DND-41 (cell line): ENCODE measurements around the gene XIRP2.

Experiments used
- ATAC-seq: fragments of 200-7000 bp; cut with Tn5 transposase; 3 replicates; pipeline ENCODE4 v1.9.1; 2021; ENCODE audit warnings: low read depth; ENCODE audit not compliant: insufficient read depth
- DNase-seq: peaks from one replicate; pipeline ENCODE4 v3.0.0-alpha.2; 2020
- H2AFZ ChIP-seq: 2 replicates; pipeline ENCODE4 v1.6.0; 2012; ENCODE audit warnings: low read depth, low read length
- H3K27ac ChIP-seq: 2 replicates; pipeline ENCODE4 v1.5.1; 2012; ENCODE audit warnings: low read length, inconsistent platforms
- H3K27me3 ChIP-seq: fragments of 200-600 bp; sonication (generic); 2 replicates; pipeline ENCODE4 v1.6.0; 2012; ENCODE audit warnings: low read length, mild to moderate bottlenecking, inconsistent platforms; ENCODE audit not compliant: insufficient read depth, poor library complexity
- H3K36me3 ChIP-seq: 2 replicates; pipeline ENCODE4 v1.5.1; 2012; ENCODE audit warnings: low read length, inconsistent platforms; ENCODE audit not compliant: insufficient read depth
- H3K4me1 ChIP-seq: 2 replicates; pipeline ENCODE4 v1.5.1; 2012; ENCODE audit warnings: mild to moderate bottlenecking, low read length; ENCODE audit not compliant: insufficient read depth
- H3K4me2 ChIP-seq: 2 replicates; pipeline ENCODE4 v1.6.0; 2012; ENCODE audit warnings: mild to moderate bottlenecking, moderate library complexity, low read length, inconsistent platforms; ENCODE audit not compliant: insufficient read depth
- H3K4me3 ChIP-seq, 2 experiments: fragments of 200-600 bp in 1 of 2; shearing (Covaris generic) in 1 of 2; 2 replicates each; pipeline ENCODE4 v1.5.1; 2012 to 2016; ENCODE audit warnings: inconsistent platforms in 2 of 2, low read length in 2 of 2, mild to moderate bottlenecking in 2 of 2, low read depth in 1 of 2, moderate library complexity in 1 of 2
- H3K79me2 ChIP-seq: 2 replicates; pipeline ENCODE4 v1.6.0; 2012; ENCODE audit warnings: low read length, inconsistent platforms; ENCODE audit not compliant: insufficient read depth
- H3K9ac ChIP-seq: 2 replicates; pipeline ENCODE4 v1.6.0; 2012; ENCODE audit warnings: low read depth, mild to moderate bottlenecking, inconsistent platforms, low read length, moderate library complexity
- H3K9me3 ChIP-seq: 2 replicates; pipeline ENCODE4 v1.5.1; 2012; ENCODE audit warnings: low read length, moderate library complexity, mild to moderate bottlenecking, inconsistent platforms; ENCODE audit not compliant: insufficient read depth, severe bottlenecking
- H4K20me1 ChIP-seq: 2 replicates; pipeline ENCODE4 v1.6.0; 2012; ENCODE audit warnings: low read length; ENCODE audit not compliant: insufficient read depth
- CTCF ChIP-seq: IDR thresholded peaks from 2 replicates; pipeline ENCODE4 v1.5.1; 2012; ENCODE audit warnings: borderline replicate concordance, low read length, moderate library complexity, mild to moderate bottlenecking; ENCODE audit not compliant: poor library complexity, severe bottlenecking; ENCODE audit errors: extremely low read depth
- EZH2 ChIP-seq: IDR thresholded peaks from 3 replicates; pipeline ENCODE4 v1.6.1; 2012; ENCODE audit warnings: borderline replicate concordance, low read depth, mild to moderate bottlenecking, moderate library complexity, low read length, inconsistent platforms; ENCODE audit not compliant: severe bottlenecking

Gene XIRP2

GRCh38 chr2:166934817-166935216 lies 46.5 kb downstream of the XIRP2 start:
- Histone ChIP-seq H3K4me1 (no peaks in the 10 kb centered on the region), H4K20me1 (no peaks in the 10 kb centered on the region), H3K27ac (no peak overlapping the region), H3K9me3 (no peaks in the 10 kb centered on the region), H3K4me2 (no peak overlapping the region), H3K27me3 (no peaks in the 10 kb centered on the region), H3K79me2 (no peaks in the 10 kb centered on the region), H2AFZ (no peak overlapping the region), H3K36me3 (no peaks in the 10 kb centered on the region), H3K9ac (no peak overlapping the region), H3K4me3 (no peak overlapping the region)
- no peak for DNase-seq
- no peak for ATAC-seq
- TF ChIP-seq EZH2 (no peak), CTCF (no peak)

- Histone ChIP-seq H3K9ac (no peak overlapping the region), H3K4me3 (no peak overlapping the region), H3K9me3 (no peaks in the 10 kb centered on the region), H3K27ac (no peak overlapping the region), H3K27me3 (no peaks in the 10 kb centered on the region), H3K79me2 (no peaks in the 10 kb centered on the region), H2AFZ (no peak overlapping the region), H3K4me2 (no peak overlapping the region), H4K20me1 (no peaks in the 10 kb centered on the region), H3K36me3 (no peaks in the 10 kb centered on the region), H3K4me1 (no peaks in the 10 kb centered on the region)
- DNase-seq (no peak), ATAC-seq (no peak)
- TF ChIP-seq EZH2 (no peak), CTCF (no peak)
Observed at GRCh38 chr2:166942377-166942776, 54.1 kb downstream of the XIRP2 start.

GRCh38 chr2:166944909-166945308 lies 56.6 kb downstream of the XIRP2 start:
- TF ChIP-seq CTCF (no peak), EZH2 (no peak)
- H2AFZ ChIP-seq = no peak overlapping the region
- no peaks in the 10 kb centered on the region for H3K9me3 ChIP-seq

GRCh38 chr2:166957686-166958085 lies 69.4 kb downstream of the XIRP2 start:
- Histone ChIP-seq H3K4me1 (no peaks in the 10 kb centered on the region), H3K9me3 (no peaks in the 10 kb centered on the region), H3K4me2 (no peak overlapping the region), H2AFZ (no peak overlapping the region), H4K20me1 (no peaks in the 10 kb centered on the region), H3K36me3 (no peaks in the 10 kb centered on the region), H3K79me2 (no peaks in the 10 kb centered on the region), H3K4me3 (no peak overlapping the region), H3K27ac (no peak overlapping the region), H3K9ac (no peak overlapping the region), H3K27me3 (no peaks in the 10 kb centered on the region)
- DNase-seq (no peak), ATAC-seq (no peak)
- no peak for TF ChIP-seq CTCF
- TF ChIP-seq EZH2 = no peak

More at GRCh38 chr2:166944909-166945308, 56.6 kb downstream of the XIRP2 start:
- Histone ChIP-seq H3K79me2 (no peaks in the 10 kb centered on the region), H3K9ac (no peak overlapping the region), H3K36me3 (no peaks in the 10 kb centered on the region), H3K4me1 (no peaks in the 10 kb centered on the region), H3K27ac (no peak overlapping the region), H4K20me1 (no peaks in the 10 kb centered on the region), H3K27me3 (no peaks in the 10 kb centered on the region), H3K4me2 (no peak overlapping the region), H3K4me3 (no peak overlapping the region)
- ATAC-seq = no peak
- no peak for DNase-seq
